MM.1S (cell line): ENCODE results near the gene PITPNM1.

Source experiments
- CTCF ChIP-seq: fragments of 300-600 bp; sonication (generic); IDR thresholded peaks from 2 replicates; pipeline ENCODE4 v1.5.1; 2016; ENCODE audit warnings: antibody characterized with exemption, low read length, mixed read lengths
- EZH2 ChIP-seq: fragments of 300-600 bp; sonication (generic); optimal IDR thresholded peaks from 2 replicates; pipeline ENCODE3; 2017; ENCODE audit warnings: low read depth, mild to moderate bottlenecking, antibody characterized with exemption, low read length, mixed read lengths
- EZH2phosphoT487 ChIP-seq: fragments of 300-600 bp; sonication (generic); IDR thresholded peaks from 2 replicates; pipeline ENCODE4 v1.6.1; 2018; ENCODE audit warnings: antibody characterized with exemption, low read length

DNA sequence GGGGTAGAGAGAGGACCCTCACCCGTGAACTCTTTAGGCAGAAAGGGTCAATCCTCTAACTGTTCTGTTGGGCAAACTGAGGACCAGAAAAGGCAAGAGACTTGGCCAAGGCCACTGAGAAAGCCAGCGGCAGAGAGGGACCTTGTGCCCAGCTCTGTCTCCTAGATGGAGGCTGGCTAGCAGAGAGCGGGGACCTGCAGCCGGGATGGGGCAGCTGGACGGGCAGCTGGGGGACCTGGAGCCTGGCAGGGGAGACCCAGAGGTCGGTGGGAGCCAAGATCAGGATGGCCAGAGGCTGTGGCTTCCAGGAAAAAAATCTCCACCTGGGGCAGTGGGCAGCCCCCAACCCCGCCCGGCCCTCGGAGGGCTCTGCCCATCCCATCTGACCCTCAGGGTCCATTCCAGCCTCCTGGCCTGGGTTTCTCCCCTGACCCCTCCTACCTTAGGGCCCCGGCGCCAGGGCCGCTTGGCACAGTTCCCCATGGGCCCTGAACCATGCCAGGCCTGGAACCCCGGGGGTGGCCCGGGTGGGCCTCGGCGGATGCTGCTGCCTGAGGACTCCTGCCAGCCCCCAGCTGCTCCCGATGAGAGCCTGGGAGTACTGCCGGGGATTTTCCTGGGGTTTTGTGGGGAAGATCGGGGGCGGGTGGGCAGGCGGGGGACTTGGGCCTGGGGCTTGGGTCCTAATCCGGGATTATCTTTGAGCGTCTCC lies 17.8 kb upstream of the PITPNM1 start, which contains the start of gene CABP2:
- TF ChIP-seq CTCF (no peak), EZH2 (no peak), EZH2phosphoT487 (no peak)
